ENCODE measurements around the gene IFNK. TPM values are rescaled to one million over a fixed set of nuclear protein-coding genes. Genes with fewer than 3 reads are reported as not detected.

Gene IFNK
- total and polyA plus RNA-seq, 4 donors = not detected

DNA sequence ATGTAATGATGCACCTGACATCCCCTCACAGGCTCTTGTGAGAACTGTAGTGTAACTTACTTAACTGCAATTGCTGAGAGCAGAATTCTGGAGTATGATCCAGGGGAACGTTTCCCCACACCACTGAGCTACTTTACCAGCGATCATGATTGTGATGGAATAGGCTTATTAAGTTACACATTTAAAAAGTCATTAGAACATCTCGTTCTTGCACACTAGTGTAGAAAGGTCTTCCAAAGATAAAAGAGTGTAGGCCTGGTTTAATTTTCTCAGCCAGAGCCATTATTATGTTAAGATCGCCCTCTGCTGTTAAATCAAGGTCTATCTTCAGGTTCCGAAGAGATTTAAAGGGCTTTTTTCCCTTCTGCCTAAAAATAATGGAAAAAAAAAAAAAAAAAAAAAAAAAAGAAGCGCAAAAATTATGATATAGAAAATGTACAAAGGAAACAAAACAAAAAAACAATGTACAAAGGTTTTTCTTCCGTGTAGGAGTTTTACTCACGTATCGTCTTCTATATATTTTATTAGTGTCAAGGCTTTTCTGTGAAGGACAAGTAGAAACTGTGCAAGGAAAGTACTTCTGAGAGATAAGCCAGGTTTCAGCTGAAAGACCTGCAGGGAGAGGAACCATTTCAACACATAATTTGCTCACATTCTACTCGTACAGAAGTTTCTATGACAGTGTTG is 24.1 kb downstream of the IFNK start:
- no peak overlapping the region for H3K4me3 ChIP-seq (ENCODE audit: low read depth, low read length)
- peaks cover 7% of the 10 kb centered on the region for H3K36me3 ChIP-seq (ENCODE audit: control insufficient read depth, insufficient read depth, low read length)
- H3K27ac ChIP-seq (ENCODE audit: low read depth, low read length) = no peak overlapping the region
- peak in 3 of 6 donors; percentile 55 to 88 (median 81) for DNase-seq (ENCODE audit: low read depth in 4 of 6, low spot score in 6 of 6)
- H3K4me1 ChIP-seq (ENCODE audit: control insufficient read depth, insufficient read depth, low read length) = no peaks in the 10 kb centered on the region
- no CpG with 5 or more reads among the region's 10 CpGs for WGBS (ENCODE audit: insufficient coverage)
- no peaks in the 10 kb centered on the region for H3K9me3 ChIP-seq (ENCODE audit: control insufficient read depth, insufficient read depth, low read length)
- no peaks in the 10 kb centered on the region for H3K27me3 ChIP-seq (ENCODE audit: control insufficient read depth, insufficient read depth, low read length)

DNA sequence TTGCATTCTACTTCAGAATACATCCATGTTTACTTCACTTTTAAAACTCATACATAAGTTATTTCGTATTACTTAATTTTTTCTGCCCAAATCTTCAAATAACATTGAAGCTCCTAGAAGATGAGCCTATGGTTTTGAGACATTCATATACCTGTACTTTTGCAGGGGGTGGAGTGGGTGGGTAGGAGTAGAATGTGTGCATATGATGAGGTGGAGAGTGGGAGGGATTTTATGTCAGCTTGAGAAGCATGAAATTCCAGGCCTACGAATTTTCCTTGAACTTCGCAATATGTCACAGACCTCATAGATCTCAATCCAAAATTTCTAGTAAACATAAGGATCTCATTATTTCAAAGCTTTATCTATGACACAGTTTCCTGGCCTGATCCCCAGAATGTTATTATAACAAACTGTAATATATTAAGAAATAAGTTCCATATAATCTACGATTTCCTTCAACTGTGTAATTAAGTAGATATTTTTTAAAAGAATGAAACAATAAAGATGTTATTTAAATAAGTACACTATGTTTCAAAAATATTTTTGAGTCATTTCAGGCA is 25.2 kb downstream of the IFNK start:
- no peaks in the 10 kb centered on the region for H3K27me3 ChIP-seq (ENCODE audit: control insufficient read depth, insufficient read depth, low read length)
- WGBS (ENCODE audit: insufficient coverage) = no CpG with 5 or more reads among the region's 4 CpGs
- H3K4me3 ChIP-seq (ENCODE audit: low read depth, low read length) = no peak overlapping the region
- H3K4me1 ChIP-seq (ENCODE audit: control insufficient read depth, insufficient read depth, low read length) = no peaks in the 10 kb centered on the region
- no peak overlapping the region for H3K27ac ChIP-seq (ENCODE audit: low read depth, low read length)
- DNase-seq (ENCODE audit: low read depth in 4 of 6, low spot score in 6 of 6) = no peak
- no peaks in the 10 kb centered on the region for H3K9me3 ChIP-seq (ENCODE audit: control insufficient read depth, insufficient read depth, low read length)
- H3K36me3 ChIP-seq (ENCODE audit: control insufficient read depth, insufficient read depth, low read length) = peaks cover 8% of the 10 kb centered on the region

DNA sequence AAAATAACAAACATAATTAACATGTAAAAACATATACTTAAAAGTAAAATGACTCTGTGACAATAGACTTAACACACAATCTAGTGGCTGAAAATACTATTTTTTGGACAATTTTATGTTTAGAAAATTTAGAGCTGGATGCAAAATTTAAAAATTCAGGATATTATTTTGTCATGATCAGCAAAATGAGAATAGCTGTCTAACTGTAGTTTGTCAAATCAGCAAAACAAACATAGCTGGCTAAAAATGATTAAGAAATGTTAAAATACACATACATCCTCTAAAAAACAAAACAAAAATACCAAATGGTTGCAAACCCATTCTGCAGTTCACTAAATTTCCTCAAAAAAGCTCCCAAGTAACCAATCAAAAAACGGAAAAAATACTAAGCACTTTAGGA is 30.6 kb downstream of the IFNK start:
- H3K4me3 ChIP-seq (ENCODE audit: low read depth, low read length) = no peak overlapping the region
- no peak for DNase-seq (ENCODE audit: low read depth in 4 of 6, low spot score in 6 of 6)
- H3K9me3 ChIP-seq (ENCODE audit: control insufficient read depth, insufficient read depth, low read length) = no peaks in the 10 kb centered on the region
- H3K36me3 ChIP-seq (ENCODE audit: control insufficient read depth, insufficient read depth, low read length) = peaks cover 14% of the 10 kb centered on the region
- no peaks in the 10 kb centered on the region for H3K4me1 ChIP-seq (ENCODE audit: control insufficient read depth, insufficient read depth, low read length)
- no peak overlapping the region for H3K27ac ChIP-seq (ENCODE audit: low read depth, low read length)
- no peaks in the 10 kb centered on the region for H3K27me3 ChIP-seq (ENCODE audit: control insufficient read depth, insufficient read depth, low read length)
- WGBS (ENCODE audit: insufficient coverage) = no CpG with 5 or more reads among the region's 1 CpG

DNA sequence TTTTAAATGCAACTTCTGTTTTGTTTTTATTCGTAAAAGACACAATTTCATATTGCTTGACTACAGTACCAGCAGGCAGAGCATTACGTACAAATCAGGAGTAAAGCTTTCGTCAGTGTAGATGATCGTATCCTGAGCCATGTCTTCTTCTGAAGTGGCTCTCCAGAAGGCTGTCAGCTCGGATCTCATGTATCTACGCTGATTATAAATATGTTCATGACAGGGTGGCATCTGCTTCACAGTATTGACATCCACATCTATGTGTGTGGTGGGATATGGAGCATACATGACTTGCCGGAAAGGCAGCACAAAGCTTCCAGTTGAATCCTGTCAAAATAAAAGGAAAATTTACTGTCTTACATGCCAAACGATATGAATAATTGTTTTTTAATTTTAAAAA is 32.4 kb downstream of the IFNK start:
- Histone ChIP-seq H3K36me3 (ENCODE audit: control insufficient read depth, insufficient read depth, low read length) (peaks cover 14% of the 10 kb centered on the region), H3K27ac (ENCODE audit: low read depth, low read length) (no peak overlapping the region), H3K27me3 (ENCODE audit: control insufficient read depth, insufficient read depth, low read length) (no peaks in the 10 kb centered on the region), H3K4me1 (ENCODE audit: control insufficient read depth, insufficient read depth, low read length) (no peaks in the 10 kb centered on the region), H3K4me3 (ENCODE audit: low read depth, low read length) (no peak overlapping the region), H3K9me3 (ENCODE audit: control insufficient read depth, insufficient read depth, low read length) (no peaks in the 10 kb centered on the region)
- DNase-seq (ENCODE audit: low read depth in 4 of 6, low spot score in 6 of 6) = peak in 1 of 6 donors; percentile 59
- 100% methylated on average over 5 of the region's 8 CpGs for WGBS (ENCODE audit: insufficient coverage)

DNA sequence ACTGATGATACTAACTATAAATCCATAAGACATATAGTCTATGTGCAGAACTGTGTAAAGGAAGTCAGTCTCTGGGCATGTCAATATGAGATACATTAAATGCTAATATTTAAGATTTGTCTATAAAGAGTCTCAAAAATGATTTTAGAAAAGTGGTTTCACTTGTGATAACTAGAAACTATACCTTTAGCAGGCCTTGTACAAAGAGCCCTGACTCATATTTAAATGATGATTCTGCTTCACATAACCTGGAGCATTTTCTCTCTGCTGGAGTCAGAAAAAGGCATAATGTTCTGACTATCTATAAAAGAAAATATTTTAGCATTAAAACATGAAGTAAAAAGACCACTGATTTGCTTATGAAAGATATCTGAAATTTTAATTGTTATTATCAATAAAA is 34.2 kb downstream of the IFNK start:
- H3K27ac ChIP-seq (ENCODE audit: low read depth, low read length) = no peak overlapping the region
- no peaks in the 10 kb centered on the region for H3K27me3 ChIP-seq (ENCODE audit: control insufficient read depth, insufficient read depth, low read length)
- H3K4me3 ChIP-seq (ENCODE audit: low read depth, low read length) = no peak overlapping the region
- H3K36me3 ChIP-seq (ENCODE audit: control insufficient read depth, insufficient read depth, low read length) = peaks cover 9% of the 10 kb centered on the region
- H3K4me1 ChIP-seq (ENCODE audit: control insufficient read depth, insufficient read depth, low read length) = no peaks in the 10 kb centered on the region
- H3K9me3 ChIP-seq (ENCODE audit: control insufficient read depth, insufficient read depth, low read length) = no peaks in the 10 kb centered on the region
- no peak for DNase-seq (ENCODE audit: low read depth in 4 of 6, low spot score in 6 of 6)

DNA sequence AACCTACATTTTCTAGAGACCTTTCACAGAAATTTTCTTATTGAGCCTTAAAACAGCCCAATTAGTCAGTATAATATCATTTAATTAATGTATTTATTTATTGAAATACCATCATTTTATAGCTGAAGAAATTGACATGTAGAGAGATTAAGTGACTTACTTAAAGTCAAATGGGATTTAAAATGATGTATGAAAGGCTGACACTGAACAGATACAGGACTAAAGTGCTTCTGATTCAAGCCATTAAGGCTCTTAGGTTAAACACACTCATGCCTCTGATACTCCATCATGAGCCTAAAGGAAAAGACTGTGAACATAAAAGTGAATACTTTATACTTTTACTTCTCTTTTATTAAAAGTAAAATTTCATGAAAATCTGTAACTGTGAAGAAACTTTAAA is 36.4 kb downstream of the IFNK start:
- H3K9me3 ChIP-seq (ENCODE audit: control insufficient read depth, insufficient read depth, low read length) = no peaks in the 10 kb centered on the region
- H3K4me3 ChIP-seq (ENCODE audit: low read depth, low read length) = no peak overlapping the region

DNA sequence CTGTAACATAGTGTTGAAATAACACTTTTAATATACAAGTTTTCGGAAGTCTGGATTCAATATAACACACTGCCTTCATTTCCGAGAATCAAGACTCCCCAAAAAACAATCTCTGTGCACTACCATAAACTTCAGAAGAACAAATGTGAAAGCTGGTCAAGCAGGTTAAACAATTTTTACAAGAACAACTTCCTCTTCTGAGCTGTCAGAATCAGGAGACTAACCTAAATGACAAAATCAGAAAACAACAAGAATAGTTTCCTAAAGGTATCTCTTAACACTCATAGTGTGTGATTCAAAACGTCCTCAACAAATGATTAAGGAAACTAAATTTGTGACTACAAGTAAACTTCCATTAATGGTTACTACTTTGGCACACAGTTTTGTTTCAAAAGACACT is 37.6 kb downstream of the IFNK start:
- no peaks in the 10 kb centered on the region for H3K36me3 ChIP-seq (ENCODE audit: control insufficient read depth, insufficient read depth, low read length)
- 94% methylated on average over 2 of the region's 3 CpGs for WGBS (ENCODE audit: insufficient coverage)

More for the DNA sequence above, 36.4 kb downstream of the IFNK start:
- Histone ChIP-seq H3K27ac (ENCODE audit: low read depth, low read length) (no peak overlapping the region), H3K36me3 (ENCODE audit: control insufficient read depth, insufficient read depth, low read length) (peaks cover 5% of the 10 kb centered on the region), H3K4me1 (ENCODE audit: control insufficient read depth, insufficient read depth, low read length) (no peaks in the 10 kb centered on the region), H3K27me3 (ENCODE audit: control insufficient read depth, insufficient read depth, low read length) (no peaks in the 10 kb centered on the region)
- no peak for DNase-seq (ENCODE audit: low read depth in 4 of 6, low spot score in 6 of 6)

DNA sequence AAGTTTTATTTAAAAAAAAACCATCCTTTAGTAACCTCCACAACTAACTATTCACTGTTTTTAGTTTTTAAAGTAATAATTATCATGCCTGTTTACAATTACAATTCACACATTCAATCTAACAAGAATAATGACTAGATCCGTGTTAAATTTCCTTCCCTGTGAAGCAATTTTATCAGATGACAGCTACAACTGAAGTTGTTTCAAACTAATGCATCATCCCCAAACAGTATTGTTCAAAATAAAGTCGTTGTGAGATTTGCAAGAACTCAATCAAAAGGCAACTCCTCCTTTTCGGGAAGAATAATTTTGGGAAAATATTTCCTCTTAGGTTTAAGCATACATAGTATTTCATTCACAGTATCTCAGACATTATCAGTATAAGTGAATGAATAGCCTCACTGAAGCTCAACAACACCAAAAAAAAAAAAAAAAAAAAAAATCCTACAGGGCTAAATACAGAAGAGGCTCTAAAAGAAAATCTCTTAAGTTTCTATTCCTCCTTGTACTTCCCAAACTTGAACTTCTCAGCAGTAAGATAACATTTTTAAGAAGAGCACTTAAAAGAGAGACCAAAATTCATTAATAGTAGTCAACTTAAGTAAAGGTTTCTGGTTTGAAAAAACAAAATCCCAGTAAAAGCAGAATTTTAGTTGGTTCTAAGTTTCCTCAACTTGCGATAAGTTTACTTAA is 39.8 kb downstream of the IFNK start:
- Histone ChIP-seq H3K36me3 (ENCODE audit: control insufficient read depth, insufficient read depth, low read length) (no peaks in the 10 kb centered on the region), H3K4me1 (ENCODE audit: control insufficient read depth, insufficient read depth, low read length) (no peaks in the 10 kb centered on the region), H3K27me3 (ENCODE audit: control insufficient read depth, insufficient read depth, low read length) (no peaks in the 10 kb centered on the region), H3K9me3 (ENCODE audit: control insufficient read depth, insufficient read depth, low read length) (no peaks in the 10 kb centered on the region), H3K4me3 (ENCODE audit: low read depth, low read length) (no peak overlapping the region), H3K27ac (ENCODE audit: low read depth, low read length) (no peak overlapping the region)
- DNase-seq (ENCODE audit: low read depth in 4 of 6, low spot score in 6 of 6) = no peak
- 100% methylated on average over 1 of the region's 4 CpGs for WGBS (ENCODE audit: insufficient coverage)

More for the DNA sequence above, 37.6 kb downstream of the IFNK start:
- no peaks in the 10 kb centered on the region for H3K27me3 ChIP-seq (ENCODE audit: control insufficient read depth, insufficient read depth, low read length)
- H3K4me3 ChIP-seq (ENCODE audit: low read depth, low read length) = no peak overlapping the region
- H3K27ac ChIP-seq (ENCODE audit: low read depth, low read length) = no peak overlapping the region
- DNase-seq (ENCODE audit: low read depth in 4 of 6, low spot score in 6 of 6) = no peak
- no peaks in the 10 kb centered on the region for H3K9me3 ChIP-seq (ENCODE audit: control insufficient read depth, insufficient read depth, low read length)
- no peaks in the 10 kb centered on the region for H3K4me1 ChIP-seq (ENCODE audit: control insufficient read depth, insufficient read depth, low read length)

DNA sequence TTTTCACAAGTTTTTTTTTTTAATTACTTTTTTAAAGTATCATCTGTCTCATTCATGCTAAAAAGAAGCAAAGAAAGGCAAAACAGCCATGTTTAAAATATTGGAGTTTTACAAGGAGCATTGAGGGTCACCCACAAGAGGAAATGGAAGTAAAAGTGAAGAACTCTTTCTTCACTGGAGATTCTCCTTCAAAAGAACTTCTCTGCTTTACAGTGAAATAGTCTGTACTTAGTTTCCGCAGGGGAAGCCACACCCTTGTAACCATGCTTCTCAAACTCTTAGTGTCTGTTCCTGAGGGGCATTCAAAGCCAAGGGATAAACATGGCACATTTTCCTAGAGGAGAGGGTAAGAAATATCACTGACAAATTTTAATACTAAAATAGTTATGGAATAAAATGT is 40.6 kb downstream of the IFNK start:
- Histone ChIP-seq H3K4me3 (ENCODE audit: low read depth, low read length) (no peak overlapping the region), H3K36me3 (ENCODE audit: control insufficient read depth, insufficient read depth, low read length) (no peaks in the 10 kb centered on the region), H3K4me1 (ENCODE audit: control insufficient read depth, insufficient read depth, low read length) (no peaks in the 10 kb centered on the region), H3K27ac (ENCODE audit: low read depth, low read length) (no peak overlapping the region), H3K27me3 (ENCODE audit: control insufficient read depth, insufficient read depth, low read length) (no peaks in the 10 kb centered on the region), H3K9me3 (ENCODE audit: control insufficient read depth, insufficient read depth, low read length) (no peaks in the 10 kb centered on the region)
- no CpG with 5 or more reads among the region's 1 CpG for WGBS (ENCODE audit: insufficient coverage)
- DNase-seq (ENCODE audit: low read depth in 4 of 6, low spot score in 6 of 6) = no peak

DNA sequence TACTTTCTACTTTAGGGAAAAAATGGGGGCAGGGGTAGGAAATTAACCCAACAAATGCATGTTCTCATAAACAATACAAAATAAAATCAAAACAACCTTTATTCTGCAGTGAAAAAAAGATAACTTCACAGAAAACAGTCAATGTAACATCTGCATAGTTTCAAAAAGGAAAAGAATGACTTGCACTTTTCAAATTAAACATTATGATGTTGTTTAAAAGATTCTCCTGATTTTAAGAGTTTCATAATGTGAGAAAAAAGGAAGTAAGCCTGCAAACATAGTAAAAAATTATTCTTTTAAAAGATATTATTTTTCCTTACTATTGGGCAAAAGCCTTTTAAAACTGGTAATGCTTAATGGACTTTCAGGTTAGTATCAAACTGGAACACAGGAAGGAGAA is 41.6 kb downstream of the IFNK start:
- H3K4me1 ChIP-seq (ENCODE audit: control insufficient read depth, insufficient read depth, low read length) = no peaks in the 10 kb centered on the region
- H3K27ac ChIP-seq (ENCODE audit: low read depth, low read length) = no peak overlapping the region
- H3K36me3 ChIP-seq (ENCODE audit: control insufficient read depth, insufficient read depth, low read length) = no peaks in the 10 kb centered on the region
- H3K9me3 ChIP-seq (ENCODE audit: control insufficient read depth, insufficient read depth, low read length) = no peaks in the 10 kb centered on the region
- no peaks in the 10 kb centered on the region for H3K27me3 ChIP-seq (ENCODE audit: control insufficient read depth, insufficient read depth, low read length)
- DNase-seq (ENCODE audit: low read depth in 4 of 6, low spot score in 6 of 6) = no peak
- no peak overlapping the region for H3K4me3 ChIP-seq (ENCODE audit: low read depth, low read length)

Measured in spinal cord (tissue), 10 donors.